BLaER1 (cell line): ENCODE data around the gene IPCEF1.

Experiments used
- H3K27ac ChIP-seq: shearing (Covaris generic); formaldehyde crosslinking; 2 replicates; pipeline ENCODE4 v1.8.1; 2022
- H3K27me3 ChIP-seq: shearing (Covaris generic); formaldehyde crosslinking; 2 replicates; pipeline ENCODE4 v1.8.1; 2022
- H3K36me3 ChIP-seq: shearing (Covaris generic); formaldehyde crosslinking; 2 replicates; pipeline ENCODE4 v1.8.1; 2022
- H3K4me1 ChIP-seq: shearing (Covaris generic); formaldehyde crosslinking; 2 replicates; pipeline ENCODE4 v1.8.1; 2022
- H3K4me2 ChIP-seq: shearing (Covaris generic); formaldehyde crosslinking; 2 replicates; pipeline ENCODE4 v1.8.1; 2022
- H3K4me3 ChIP-seq: shearing (Covaris generic); formaldehyde crosslinking; 2 replicates; pipeline ENCODE4 v1.8.1; 2022
- H3K9ac ChIP-seq: shearing (Covaris generic); formaldehyde crosslinking; 2 replicates; pipeline ENCODE4 v1.8.1; 2022
- H3K9me3 ChIP-seq: shearing (Covaris generic); formaldehyde crosslinking; 2 replicates; pipeline ENCODE4 v1.8.1; 2022
- H4K20me1 ChIP-seq: shearing (Covaris generic); formaldehyde crosslinking; 2 replicates; pipeline ENCODE4 v1.8.1; 2022
- Cebpa-rat ChIP-seq: shearing (Covaris generic); IDR thresholded peaks from 2 replicates; pipeline ENCODE4 v1.8.1; 2022

IPCEF1 gene, protein sequence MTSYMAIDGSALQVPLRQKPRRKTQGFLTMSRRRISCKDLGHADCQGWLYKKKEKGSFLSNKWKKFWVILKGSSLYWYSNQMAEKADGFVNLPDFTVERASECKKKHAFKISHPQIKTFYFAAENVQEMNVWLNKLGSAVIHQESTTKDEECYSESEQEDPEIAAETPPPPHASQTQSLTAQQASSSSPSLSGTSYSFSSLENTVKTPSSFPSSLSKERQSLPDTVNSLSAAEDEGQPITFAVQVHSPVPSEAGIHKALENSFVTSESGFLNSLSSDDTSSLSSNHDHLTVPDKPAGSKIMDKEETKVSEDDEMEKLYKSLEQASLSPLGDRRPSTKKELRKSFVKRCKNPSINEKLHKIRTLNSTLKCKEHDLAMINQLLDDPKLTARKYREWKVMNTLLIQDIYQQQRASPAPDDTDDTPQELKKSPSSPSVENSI

DNA sequence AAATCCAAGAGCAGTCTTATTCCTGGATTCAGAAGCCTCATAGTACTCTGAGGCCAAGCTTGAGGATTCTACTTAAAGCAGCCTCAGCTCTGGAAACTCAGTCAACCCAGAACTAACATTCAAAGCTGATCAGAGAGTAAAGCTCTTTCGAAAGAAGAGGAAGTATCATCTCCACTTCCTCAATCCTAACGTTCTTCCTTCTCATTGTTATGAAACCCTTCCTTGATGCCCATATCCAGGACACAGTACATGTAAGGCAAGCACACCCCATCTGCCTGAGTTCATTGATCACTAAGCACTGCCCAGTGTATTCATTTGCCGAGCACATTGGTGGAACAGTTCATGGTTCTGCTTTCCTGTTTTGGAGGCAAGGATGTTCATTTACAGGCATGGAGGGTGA is at the start of gene IPCEF1:
IPCEF1 (minus strand) TSS at position 114 of the 400 bp plus-strand sequence. CDS start 90,856 bp downstream, outside the sequence.
- Histone ChIP-seq H3K9ac (peak within 1 kb of the TSS; percentile 42; the same call in 1 of the 2 replicates), H3K36me3 (no peaks in the 10 kb centered on the region), H3K9me3 (no peaks in the 10 kb centered on the region; the same call in 1 of the 2 replicates), H3K27ac (peak within 1 kb of the TSS; percentile 74), H4K20me1 (no peaks in the 10 kb centered on the region), H3K27me3 (no peaks in the 10 kb centered on the region), H3K4me1 (peaks cover 64% of the 10 kb centered on the region), H3K4me2 (peak within 1 kb of the TSS; percentile 57), H3K4me3 (no peak within 1 kb of the TSS)
- no peak for TF ChIP-seq Cebpa-rat

DNA sequence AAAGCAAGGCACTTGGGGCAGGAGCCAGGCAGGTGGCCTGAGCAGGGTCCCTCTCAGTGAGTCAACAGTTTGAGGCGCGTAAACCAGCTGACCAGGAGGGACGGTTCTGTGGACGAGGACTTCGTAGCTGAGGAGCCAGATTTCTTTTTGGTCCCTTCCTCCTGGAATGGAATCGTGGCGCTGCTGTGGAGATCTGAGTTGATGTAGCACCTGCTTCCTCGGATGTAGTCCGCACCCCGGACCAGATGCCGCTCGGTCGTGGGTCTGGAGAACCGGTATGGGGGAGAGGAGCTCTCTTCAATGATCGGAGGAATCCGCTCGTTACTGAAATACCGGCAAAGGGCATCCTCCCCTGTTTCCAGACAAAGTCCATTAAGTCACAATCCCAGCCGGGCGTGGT is 49.7 kb upstream of the IPCEF1 start:
- Histone ChIP-seq H3K36me3 (peaks cover 28% of the 10 kb centered on the region), H3K9me3 (no peaks in the 10 kb centered on the region), H3K4me1 (peaks cover 6% of the 10 kb centered on the region; the same call in 1 of the 2 replicates), H4K20me1 (no peaks in the 10 kb centered on the region), H3K27ac (no peak overlapping the region), H3K4me3 (no peak overlapping the region), H3K9ac (no peak overlapping the region), H3K27me3 (no peaks in the 10 kb centered on the region), H3K4me2 (no peak overlapping the region)
- no peak for TF ChIP-seq Cebpa-rat

DNA sequence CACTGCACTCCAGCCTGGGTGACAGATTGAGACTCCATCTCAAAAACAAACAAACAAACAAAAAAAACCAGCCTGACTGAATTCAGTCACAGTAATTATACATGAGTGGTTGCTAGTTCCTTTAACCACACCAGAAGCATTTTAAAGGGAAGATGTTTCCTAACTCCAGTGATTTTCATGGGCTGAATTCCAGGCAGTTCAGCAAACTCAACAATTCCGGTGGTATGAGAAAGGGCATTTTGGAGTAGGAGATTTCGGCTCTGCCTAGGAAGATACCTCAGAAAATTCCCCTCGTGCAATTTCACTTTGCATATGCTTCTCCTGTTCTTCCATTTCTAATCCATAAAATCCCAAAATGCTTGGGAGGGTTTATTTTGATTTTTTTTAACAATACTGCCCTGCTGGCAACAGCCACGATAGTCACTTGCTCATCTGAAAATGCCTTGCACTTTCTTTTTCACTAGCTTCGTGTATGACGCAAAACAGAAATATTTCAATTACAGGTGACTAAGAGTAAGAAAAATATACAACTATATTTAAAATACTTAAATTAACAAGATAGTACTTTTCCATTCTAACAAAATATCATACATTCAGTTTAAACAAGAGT is 48.3 kb upstream of the IPCEF1 start:
- no peak overlapping the region for H3K27ac ChIP-seq
- no peaks in the 10 kb centered on the region for H3K27me3 ChIP-seq
- H4K20me1 ChIP-seq, result no peaks in the 10 kb centered on the region
- peaks cover 6% of the 10 kb centered on the region; the same call in 1 of the 2 replicates for H3K4me1 ChIP-seq
- peaks cover 27% of the 10 kb centered on the region for H3K36me3 ChIP-seq
- H3K9me3 ChIP-seq, result no peaks in the 10 kb centered on the region
- H3K9ac ChIP-seq, result no peak overlapping the region
- no peak overlapping the region for H3K4me3 ChIP-seq
- H3K4me2 ChIP-seq, result no peak overlapping the region
- no peak for TF ChIP-seq Cebpa-rat

DNA sequence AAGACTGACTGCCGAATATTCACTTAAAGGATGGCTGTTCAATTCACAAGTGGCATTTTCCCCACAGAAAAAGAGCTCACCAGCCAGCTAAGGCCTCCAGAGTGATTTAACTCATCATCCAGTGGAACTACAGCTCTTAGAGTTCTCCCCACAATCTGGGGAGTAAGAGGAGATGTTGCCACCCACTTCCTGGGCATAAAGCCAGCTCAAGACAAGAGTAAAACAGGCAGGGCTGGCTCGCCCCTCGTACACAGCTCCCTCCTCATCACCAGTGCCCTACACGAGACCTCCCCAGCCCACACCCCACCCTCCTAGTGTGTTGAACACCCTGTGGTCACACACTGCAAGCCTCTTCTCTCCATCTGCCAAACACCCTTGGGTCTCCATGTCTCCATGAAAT is 47.2 kb upstream of the IPCEF1 start:
- H3K9me3 ChIP-seq, result no peaks in the 10 kb centered on the region
- peak overlapping the region; percentile 6; the same call in 1 of the 2 replicates for H3K27ac ChIP-seq

DNA sequence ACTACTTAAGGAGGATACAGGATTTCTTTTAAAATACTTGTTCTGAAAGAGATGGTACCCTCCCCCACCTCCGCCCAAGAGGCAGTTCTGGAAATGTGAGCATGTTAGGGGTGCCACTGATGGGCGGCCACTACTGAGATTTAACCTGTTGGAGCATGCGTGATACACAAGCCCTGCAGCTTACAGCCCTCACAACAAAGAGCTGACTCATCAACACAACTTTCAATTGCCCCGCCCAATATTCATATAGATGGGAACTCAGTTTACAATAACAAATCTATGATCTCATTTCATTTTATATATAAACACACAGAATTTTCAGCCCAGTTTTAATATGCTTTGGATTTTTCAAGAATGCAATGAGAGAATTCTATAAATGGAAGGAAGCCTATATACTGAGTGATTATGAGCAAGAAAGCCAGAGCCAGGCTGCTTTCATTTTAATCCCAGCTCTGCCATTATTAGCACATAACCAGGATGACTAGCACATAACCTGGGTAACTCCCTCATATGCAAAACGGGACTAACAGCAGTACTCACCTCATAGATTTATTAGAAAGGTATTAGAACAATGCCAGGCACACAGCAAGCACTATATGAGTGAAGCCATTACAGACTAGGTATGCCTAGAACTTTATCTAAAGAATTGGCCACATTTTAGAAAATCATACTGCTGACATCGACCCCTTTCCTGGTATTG is 45.6 kb upstream of the IPCEF1 start:
- H3K36me3 ChIP-seq, result peaks cover 21% of the 10 kb centered on the region
- no peaks in the 10 kb centered on the region for H4K20me1 ChIP-seq
- no peak overlapping the region for H3K9ac ChIP-seq
- TF ChIP-seq Cebpa-rat, result no peak
- H3K9me3 ChIP-seq, result no peaks in the 10 kb centered on the region
- H3K27ac ChIP-seq, result no peak overlapping the region
- H3K4me3 ChIP-seq, result no peak overlapping the region
- H3K4me1 ChIP-seq, result peaks cover 6% of the 10 kb centered on the region; the same call in 1 of the 2 replicates
- no peak overlapping the region for H3K4me2 ChIP-seq
- no peaks in the 10 kb centered on the region for H3K27me3 ChIP-seq

More for the DNA sequence above, 47.2 kb upstream of the IPCEF1 start:
- H3K4me1 ChIP-seq, result peaks cover 6% of the 10 kb centered on the region; the same call in 1 of the 2 replicates
- no peaks in the 10 kb centered on the region for H4K20me1 ChIP-seq
- no peak overlapping the region for H3K4me2 ChIP-seq
- no peak overlapping the region for H3K4me3 ChIP-seq
- no peak overlapping the region for H3K9ac ChIP-seq
- TF ChIP-seq Cebpa-rat, result no peak
- no peaks in the 10 kb centered on the region for H3K27me3 ChIP-seq
- peaks cover 22% of the 10 kb centered on the region for H3K36me3 ChIP-seq

DNA sequence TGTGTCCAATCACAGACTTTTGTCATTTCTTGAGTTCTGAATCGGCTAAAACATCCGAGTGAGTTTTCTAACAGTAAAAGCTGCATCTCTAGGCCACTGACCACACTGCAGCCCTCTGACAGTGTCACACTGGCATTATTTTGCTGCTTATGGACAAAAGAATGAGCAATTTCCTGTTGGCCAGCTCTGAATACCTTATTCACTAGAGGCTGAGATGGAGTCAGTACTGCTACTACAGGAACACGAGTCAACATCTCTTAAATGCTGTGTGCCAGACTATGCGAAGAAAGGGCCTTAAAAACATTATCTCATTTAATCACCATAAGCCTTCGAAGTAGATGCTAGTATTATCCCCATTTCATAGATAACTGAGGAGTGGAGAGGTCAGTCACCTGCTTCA is 42.5 kb upstream of the IPCEF1 start:
- Histone ChIP-seq H3K9me3 (no peaks in the 10 kb centered on the region), H3K4me2 (no peak overlapping the region), H3K4me1 (peaks cover 6% of the 10 kb centered on the region; the same call in 1 of the 2 replicates), H3K9ac (no peak overlapping the region), H3K36me3 (peaks cover 7% of the 10 kb centered on the region), H3K4me3 (no peak overlapping the region), H3K27ac (no peak overlapping the region), H3K27me3 (no peaks in the 10 kb centered on the region), H4K20me1 (no peaks in the 10 kb centered on the region)
- no peak for TF ChIP-seq Cebpa-rat

DNA sequence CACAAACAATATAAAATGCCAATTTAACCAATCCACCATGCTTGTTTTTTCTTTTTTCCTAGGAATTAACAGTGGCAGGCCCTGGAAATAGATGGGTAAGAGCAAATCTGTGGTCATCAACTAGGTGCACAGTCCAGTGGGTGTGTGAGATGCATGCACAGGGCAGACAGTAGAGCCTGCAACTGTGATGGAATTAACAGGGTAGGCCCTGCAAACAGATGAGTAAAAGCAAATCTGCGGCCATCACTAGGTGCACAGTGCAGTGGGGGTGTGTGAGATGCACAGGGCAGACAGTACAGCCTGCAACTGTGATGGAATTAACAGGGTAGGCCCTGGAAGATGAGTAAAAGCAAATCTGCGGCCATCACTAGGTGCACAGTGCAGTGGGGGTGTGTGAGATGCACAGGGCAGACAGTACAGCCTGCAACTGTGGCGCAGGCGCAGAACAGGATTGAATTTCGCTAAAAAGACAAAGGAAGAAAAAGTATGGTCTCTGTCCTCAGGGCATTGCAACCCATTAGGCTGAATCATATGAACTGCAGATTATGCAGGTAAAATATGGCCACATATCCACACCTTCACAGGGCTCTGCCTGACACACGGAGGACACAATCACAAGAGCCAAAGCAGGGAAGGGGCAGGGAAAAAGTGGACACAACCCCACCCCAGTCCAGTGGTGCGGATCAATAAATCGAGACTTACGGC is 41.0 kb upstream of the IPCEF1 start:
- Histone ChIP-seq H3K4me3 (no peak overlapping the region), H4K20me1 (no peaks in the 10 kb centered on the region), H3K36me3 (peaks cover 7% of the 10 kb centered on the region), H3K27me3 (no peaks in the 10 kb centered on the region), H3K4me2 (no peak overlapping the region), H3K9me3 (no peaks in the 10 kb centered on the region), H3K4me1 (no peaks in the 10 kb centered on the region), H3K9ac (no peak overlapping the region), H3K27ac (no peak overlapping the region)
- no peak for TF ChIP-seq Cebpa-rat

DNA sequence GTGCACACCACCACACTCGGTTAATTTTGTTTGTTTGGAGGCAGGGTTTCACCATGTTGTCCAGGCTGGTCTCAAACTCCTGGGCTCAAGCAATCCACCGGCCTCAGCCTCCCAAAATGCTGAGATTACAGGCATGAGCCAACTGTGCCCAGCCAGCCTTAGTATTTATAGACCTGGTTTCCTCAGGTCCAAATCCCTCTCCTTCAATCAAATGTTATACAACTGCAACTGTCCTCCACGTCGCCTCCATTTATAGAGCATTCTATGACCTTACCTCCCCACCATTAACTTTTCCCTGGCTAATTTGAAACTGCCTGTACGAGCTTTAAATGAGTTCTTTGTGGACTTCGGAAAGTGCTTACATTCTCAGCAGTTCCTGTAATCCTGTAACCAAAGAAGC is 39.3 kb upstream of the IPCEF1 start:
- Histone ChIP-seq H4K20me1 (no peaks in the 10 kb centered on the region), H3K9me3 (no peaks in the 10 kb centered on the region), H3K27me3 (no peaks in the 10 kb centered on the region), H3K9ac (no peak overlapping the region), H3K4me2 (no peak overlapping the region), H3K4me3 (no peak overlapping the region), H3K4me1 (no peaks in the 10 kb centered on the region), H3K36me3 (no peaks in the 10 kb centered on the region), H3K27ac (no peak overlapping the region)
- no peak for TF ChIP-seq Cebpa-rat

DNA sequence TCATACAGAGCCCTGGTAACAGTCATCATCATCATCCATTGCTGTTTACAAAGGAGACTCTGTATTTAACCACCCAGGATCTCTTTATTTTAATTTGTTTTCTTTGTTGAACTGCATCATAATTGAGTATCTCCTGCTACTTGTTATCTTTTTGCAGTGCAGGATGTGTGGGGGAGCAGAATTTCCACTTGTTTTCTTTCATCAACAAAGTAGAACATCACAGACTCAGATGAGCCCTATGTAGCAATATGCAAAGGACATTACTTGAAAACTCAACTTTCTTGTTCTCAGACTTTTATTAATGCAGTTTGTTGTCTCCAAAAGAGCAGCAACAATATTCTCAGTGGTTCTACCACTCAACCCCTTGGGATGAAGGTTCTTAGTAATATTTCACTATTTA is 38.7 kb upstream of the IPCEF1 start:
- Histone ChIP-seq H3K4me1 (no peaks in the 10 kb centered on the region), H3K4me2 (no peak overlapping the region), H3K27ac (no peak overlapping the region), H3K27me3 (no peaks in the 10 kb centered on the region), H3K9ac (no peak overlapping the region), H3K9me3 (no peaks in the 10 kb centered on the region), H3K4me3 (no peak overlapping the region), H4K20me1 (no peaks in the 10 kb centered on the region), H3K36me3 (no peaks in the 10 kb centered on the region)
- TF ChIP-seq Cebpa-rat, result no peak
